ENCODE measurements around the gene PYGO1. TPM values are rescaled to one million over a fixed set of nuclear protein-coding genes. Genes with fewer than 3 reads are reported as not detected.

Gene PYGO1
- total RNA-seq, 2 donors from 2014 or later, result 7.4 to 14.0 TPM

GRCh38 chr15:55552926-55553325 lies 35.2 kb downstream of the PYGO1 start:
- Histone ChIP-seq H3K9me3 (peaks cover 13% of the 10 kb centered on the region), H3K27ac (no peak overlapping the region), H3K4me3 (no peak overlapping the region), H3K4me1 (ENCODE audit: control insufficient read depth in 1 of 2, low read depth in 2 of 2) (no peaks in the 10 kb centered on the region), H3K36me3 (no peaks in the 10 kb centered on the region), H3K27me3 (replicated peaks; ENCODE audit: insufficient read depth) (no peaks in the 10 kb centered on the region)
- TF ChIP-seq, protein P1, sequence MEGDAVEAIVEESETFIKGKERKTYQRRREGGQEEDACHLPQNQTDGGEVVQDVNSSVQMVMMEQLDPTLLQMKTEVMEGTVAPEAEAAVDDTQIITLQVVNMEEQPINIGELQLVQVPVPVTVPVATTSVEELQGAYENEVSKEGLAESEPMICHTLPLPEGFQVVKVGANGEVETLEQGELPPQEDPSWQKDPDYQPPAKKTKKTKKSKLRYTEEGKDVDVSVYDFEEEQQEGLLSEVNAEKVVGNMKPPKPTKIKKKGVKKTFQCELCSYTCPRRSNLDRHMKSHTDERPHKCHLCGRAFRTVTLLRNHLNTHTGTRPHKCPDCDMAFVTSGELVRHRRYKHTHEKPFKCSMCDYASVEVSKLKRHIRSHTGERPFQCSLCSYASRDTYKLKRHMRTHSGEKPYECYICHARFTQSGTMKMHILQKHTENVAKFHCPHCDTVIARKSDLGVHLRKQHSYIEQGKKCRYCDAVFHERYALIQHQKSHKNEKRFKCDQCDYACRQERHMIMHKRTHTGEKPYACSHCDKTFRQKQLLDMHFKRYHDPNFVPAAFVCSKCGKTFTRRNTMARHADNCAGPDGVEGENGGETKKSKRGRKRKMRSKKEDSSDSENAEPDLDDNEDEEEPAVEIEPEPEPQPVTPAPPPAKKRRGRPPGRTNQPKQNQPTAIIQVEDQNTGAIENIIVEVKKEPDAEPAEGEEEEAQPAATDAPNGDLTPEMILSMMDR (IDR thresholded peaks at IDR 0.05), result no peak
- DNase-seq (ENCODE audit: low spot score) (no peak), ATAC-seq (ENCODE audit: insufficient number of reproducible peaks, low FRiP score, low read depth) (no peak)

- DNase-seq (ENCODE audit: low spot score), result no peak
- Histone ChIP-seq H3K9me3 (peaks cover 13% of the 10 kb centered on the region), H3K4me3 (no peak overlapping the region), H3K27me3 (replicated peaks; ENCODE audit: insufficient read depth) (no peaks in the 10 kb centered on the region), H3K36me3 (no peaks in the 10 kb centered on the region), H3K4me1 (ENCODE audit: control insufficient read depth in 1 of 2, low read depth in 2 of 2) (no peaks in the 10 kb centered on the region), H3K27ac (no peak overlapping the region)
- TF ChIP-seq, protein P1 (IDR thresholded peaks at IDR 0.05), result no peak
- ATAC-seq (ENCODE audit: insufficient number of reproducible peaks, low FRiP score, low read depth), result no peak
Measured at GRCh38 chr15:55552451-55552850, 35.7 kb downstream of the PYGO1 start.

DNA sequence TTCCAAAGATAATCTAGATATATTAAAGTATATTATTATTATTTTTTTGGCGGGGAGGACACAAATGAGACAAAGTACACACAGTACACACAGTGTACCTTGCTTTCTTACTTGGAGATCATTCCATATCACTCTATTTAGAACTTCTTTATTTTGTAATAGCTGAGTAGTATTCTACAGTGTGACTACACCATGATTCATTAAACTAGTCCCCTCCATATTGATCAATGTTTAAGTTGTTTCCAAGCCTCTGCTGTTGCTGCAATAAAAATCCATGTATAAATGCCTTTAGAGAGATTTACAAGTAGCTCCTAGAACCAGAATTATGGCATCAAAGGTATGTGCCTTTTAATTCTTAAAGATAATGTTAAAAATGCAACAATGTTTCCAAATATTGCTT lies 38.8 kb downstream of the PYGO1 start:
- ATAC-seq (ENCODE audit: insufficient number of reproducible peaks, low FRiP score, low read depth) (no peak), DNase-seq (ENCODE audit: low spot score) (no peak)
- TF ChIP-seq, protein P1 (IDR thresholded peaks at IDR 0.05), result no peak
- no peak overlapping the region for H3K27ac ChIP-seq
- H3K4me3 ChIP-seq, result no peak overlapping the region
- H3K4me1 ChIP-seq (ENCODE audit: control insufficient read depth in 1 of 2, low read depth in 2 of 2), result no peaks in the 10 kb centered on the region
- peaks cover under 1% of the 10 kb centered on the region for H3K36me3 ChIP-seq
- H3K9me3 ChIP-seq, result no peaks in the 10 kb centered on the region
- H3K27me3 ChIP-seq (replicated peaks; ENCODE audit: insufficient read depth), result no peaks in the 10 kb centered on the region

- no peak for ATAC-seq (ENCODE audit: insufficient number of reproducible peaks, low FRiP score, low read depth)
- H3K4me1 ChIP-seq (ENCODE audit: control insufficient read depth in 1 of 2, low read depth in 2 of 2), result no peaks in the 10 kb centered on the region
- no peak for DNase-seq (ENCODE audit: low spot score)
- H3K27me3 ChIP-seq (replicated peaks; ENCODE audit: insufficient read depth), result no peaks in the 10 kb centered on the region
- peaks cover 2% of the 10 kb centered on the region for H3K36me3 ChIP-seq
- TF ChIP-seq, protein P1 (IDR thresholded peaks at IDR 0.05), result no peak
- no peaks in the 10 kb centered on the region for H3K9me3 ChIP-seq
- no peak overlapping the region for H3K4me3 ChIP-seq
- H3K27ac ChIP-seq, result no peak overlapping the region
Measured at GRCh38 chr15:55546718-55547117, 41.4 kb downstream of the PYGO1 start.

DNA sequence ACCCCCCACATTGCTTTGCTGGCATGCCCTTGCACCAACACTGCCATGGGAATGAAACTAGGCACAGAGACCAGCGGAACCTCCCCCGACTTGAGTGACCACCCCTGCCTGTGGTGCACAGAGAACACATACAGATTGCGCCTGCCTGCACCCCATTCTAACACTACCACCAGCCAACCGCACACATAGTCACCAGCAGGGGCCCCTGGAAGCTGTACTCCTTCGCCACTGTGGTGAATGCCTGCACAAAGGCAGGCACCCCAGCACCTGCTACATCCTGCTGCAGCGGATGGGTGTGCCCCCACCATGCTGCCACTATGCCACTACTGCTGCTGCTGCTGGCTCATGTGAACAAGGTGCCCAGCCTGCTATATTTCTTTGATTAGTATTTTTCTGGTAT lies 52.7 kb downstream of the PYGO1 start:
- Histone ChIP-seq H3K9me3 (no peaks in the 10 kb centered on the region), H3K27ac (no peak overlapping the region), H3K4me1 (ENCODE audit: control insufficient read depth in 1 of 2, low read depth in 2 of 2) (no peaks in the 10 kb centered on the region), H3K27me3 (replicated peaks; ENCODE audit: insufficient read depth) (no peaks in the 10 kb centered on the region), H3K36me3 (no peaks in the 10 kb centered on the region), H3K4me3 (no peak overlapping the region)
- TF ChIP-seq, protein P1 (IDR thresholded peaks at IDR 0.05), result no peak
- ATAC-seq (ENCODE audit: insufficient number of reproducible peaks, low FRiP score, low read depth), result no peak
- no peak for DNase-seq (ENCODE audit: low spot score)

All from thoracic aorta (tissue), 2 donors.